Activated B cell treated with CpG ODN at 0.5 μM for 24 hours (primary cell): Measurements from ENCODE around the gene KDM5C. TPM values are rescaled to one million over a fixed set of nuclear protein-coding genes. Genes with fewer than 3 reads are reported as not detected.

ENCODE experiments used
- ATAC-seq: fragments of 200-7000 bp; cut with Tn5 transposase; one replicate; pipeline ENCODE4 v1.10.0; 2021; ENCODE audit warnings: low read depth, mild to moderate bottlenecking, moderate library complexity
- CTCF ChIA-PET: fragments of 350-600 bp; sonication (Branson Sonifier 250); formaldehyde crosslinking; loops from one replicate; lab custom pipeline; 2021; ENCODE audit warnings: antibody characterized with exemption; lab: Charles Lee
- POLR2A ChIA-PET: fragments of 350-600 bp; sonication (Branson Sonifier 250); formaldehyde crosslinking; loops from one replicate; lab custom pipeline; 2021; ENCODE audit warnings: antibody characterized with exemption; lab: Charles Lee
- DNase-seq: peaks from one replicate; pipeline ENCODE4 v3.0.0; 2022
- H3K27ac Mint-ChIP-seq: one replicate; pipeline ENCODE4 v1.8.0; 2020; ENCODE audit warnings: mixed read lengths
- H3K27me3 Mint-ChIP-seq: one replicate; pipeline ENCODE4 v1.8.0; 2021; ENCODE audit warnings: mixed read lengths
- H3K36me3 Mint-ChIP-seq: one replicate; pipeline ENCODE4 v1.8.0; 2021; ENCODE audit warnings: low read depth, mixed read lengths
- H3K4me1 Mint-ChIP-seq: one replicate; pipeline ENCODE4 v1.8.0; 2021; ENCODE audit warnings: mixed read lengths
- H3K4me3 Mint-ChIP-seq: one replicate; pipeline ENCODE4 v1.8.0; 2020; ENCODE audit warnings: mild to moderate bottlenecking, mixed read lengths
- H3K9me3 Mint-ChIP-seq: one replicate; pipeline ENCODE4 v1.8.0; 2020; ENCODE audit warnings: mixed read lengths
- CTCF ChIP-seq: fragments of 200-600 bp; IDR thresholded peaks from one replicate; pipeline ENCODE4 v1.8.0; 2022; ENCODE audit warnings: antibody characterized with exemption, mild to moderate bottlenecking
- intact Hi-C: fragments of 100-400 bp; cut with micrococcal nuclease; formaldehyde crosslinking; loops from one replicate; pipeline ENCODE4 v1.15.1; 2024
- total RNA-seq: library from RNA; stranded (reverse); gene quantifications from 2 replicates; pipeline ENCODE4 v1.2.3, GENCODE V29; 2022

The KDM5C gene
- total RNA-seq, 1 donor from 2014 or later = 109 TPM

- no peak overlapping the region for H3K4me3 Mint-ChIP-seq
- DNase-seq (no peak), ATAC-seq (no peak)
- no peaks in the 10 kb centered on the region for H3K4me1 Mint-ChIP-seq
- intact Hi-C loops = no loop called here
- ChIA-PET POLR2A (no interaction called here), CTCF (no interaction called here)
- TF ChIP-seq CTCF = no peak
- H3K27ac Mint-ChIP-seq = no peak overlapping the region
- H3K27me3 Mint-ChIP-seq = peaks cover 8% of the 10 kb centered on the region
- H3K9me3 Mint-ChIP-seq = no peaks in the 10 kb centered on the region
- no peaks in the 10 kb centered on the region for H3K36me3 Mint-ChIP-seq
Observed at GRCh38 chrX:53254570-53255461, 29.8 kb upstream of the KDM5C start.

GRCh38 chrX:53253293-53254020 lies 28.4 kb upstream of the KDM5C start:
- CTCF ChIA-PET = no interaction called here
- TF ChIP-seq CTCF = no peak
- POLR2A ChIA-PET = no interaction called here

GRCh38 chrX:53251307-53251706 lies 26.3 kb upstream of the KDM5C start:
- no peak overlapping the region for H3K27ac Mint-ChIP-seq
- no peak overlapping the region for H3K4me3 Mint-ChIP-seq
- ATAC-seq = no peak
- CTCF ChIA-PET = no interaction called here
- no peak for TF ChIP-seq CTCF
- no peaks in the 10 kb centered on the region for H3K27me3 Mint-ChIP-seq
- intact Hi-C loops = no loop called here
- no peaks in the 10 kb centered on the region for H3K9me3 Mint-ChIP-seq
- DNase-seq = no peak
- POLR2A ChIA-PET = no interaction called here
- no peaks in the 10 kb centered on the region for H3K36me3 Mint-ChIP-seq
- no peaks in the 10 kb centered on the region for H3K4me1 Mint-ChIP-seq

More at GRCh38 chrX:53253293-53254020, 28.4 kb upstream of the KDM5C start:
- DNase-seq = no peak
- no peak overlapping the region for H3K4me3 Mint-ChIP-seq
- intact Hi-C loops = no loop called here
- no peak for ATAC-seq
- no peaks in the 10 kb centered on the region for H3K4me1 Mint-ChIP-seq
- no peaks in the 10 kb centered on the region for H3K9me3 Mint-ChIP-seq
- no peaks in the 10 kb centered on the region for H3K36me3 Mint-ChIP-seq
- peaks cover 8% of the 10 kb centered on the region for H3K27me3 Mint-ChIP-seq
- H3K27ac Mint-ChIP-seq = no peak overlapping the region

GRCh38 chrX:53250556-53250955 lies 25.5 kb upstream of the KDM5C start:
- no peak for DNase-seq
- no peak for ATAC-seq
- Mint-ChIP-seq H3K4me1 (no peaks in the 10 kb centered on the region), H3K4me3 (no peak overlapping the region), H3K27ac (no peak overlapping the region), H3K36me3 (no peaks in the 10 kb centered on the region), H3K9me3 (no peaks in the 10 kb centered on the region), H3K27me3 (no peaks in the 10 kb centered on the region)
- TF ChIP-seq CTCF = no peak
- intact Hi-C loops = no loop called here
- ChIA-PET CTCF (no interaction called here), POLR2A (no interaction called here)

- DNase-seq (no peak), ATAC-seq (no peak)
- ChIA-PET POLR2A (no interaction called here), CTCF (no interaction called here)
- Mint-ChIP-seq H3K4me3 (no peak overlapping the region), H3K9me3 (no peaks in the 10 kb centered on the region), H3K27ac (no peak overlapping the region), H3K4me1 (no peaks in the 10 kb centered on the region), H3K36me3 (no peaks in the 10 kb centered on the region), H3K27me3 (no peaks in the 10 kb centered on the region)
- intact Hi-C loops = no loop called here
- no peak for TF ChIP-seq CTCF
Observed at GRCh38 chrX:53249408-53250042, 24.5 kb upstream of the KDM5C start.
